ENCODE results near the gene FGR.

GRCh38 chr1:27567146-27567526 lies 67.8 kb downstream of the FGR start:
- TF ChIP-seq POLR2A (IDR thresholded peaks at IDR 0.05) (no peak), POLR2AphosphoS5 (IDR thresholded peaks at IDR 0.05) (no peak)
